GM19452 (cell line): ENCODE results near the gene CSH2.
"Not testable (repeated sequence)": the region's sequence is repeated elsewhere in the genome, so short reads cannot be mapped to it uniquely, and the experiment has no call there.

Experiments
- ATAC-seq: cut with Tn5 transposase; IDR thresholded peaks from one replicate; pipeline ENCODE4 v1.9.1; 2021; ENCODE audit not compliant: unreplicated experiment

Gene CSH2

GRCh38 chr17:63896524-63897354 is 23.3 kb upstream of the CSH2 start, which contains the start of gene CSH1:
TSS of gene CSH1 (minus strand) at chr17:63896574. CDS start at chr17:63896511, 63 bp downstream.
- ATAC-seq = not testable (repeated sequence)

GRCh38 chr17:63894821-63895220 is 21.3 kb upstream of the CSH2 start:
- ATAC-seq = not testable (repeated sequence)

- not testable (repeated sequence) for ATAC-seq
These were observed 20.5 kb upstream of the CSH2 start for GRCh38 chr17:63894021-63894420.

GRCh38 chr17:63892316-63893037 is 19.0 kb upstream of the CSH2 start:
- ATAC-seq = not testable (repeated sequence)

- ATAC-seq = not testable (repeated sequence)
These were observed 15.8 kb upstream of the CSH2 start for GRCh38 chr17:63889026-63889848.

- ATAC-seq = not testable (repeated sequence)
These were observed 11.6 kb upstream of the CSH2 start for GRCh38 chr17:63885119-63885518.

- ATAC-seq = not testable (repeated sequence)
These were observed 9.2 kb upstream of the CSH2 start for GRCh38 chr17:63882626-63883126.

GRCh38 chr17:63881935-63882601 is 8.6 kb upstream of the CSH2 start, which contains the start of gene GH2:
TSS of gene GH2 (minus strand) at chr17:63881944. CDS start at chr17:63881801, 143 bp downstream.
- no peak for ATAC-seq

GRCh38 chr17:63881337-63881736 is 7.9 kb upstream of the CSH2 start:
- ATAC-seq = not testable (repeated sequence)

- ATAC-seq = no peak
These were observed 7.2 kb upstream of the CSH2 start for GRCh38 chr17:63880706-63881105.

- not testable (repeated sequence) for ATAC-seq
These were observed 4.9 kb upstream of the CSH2 start for GRCh38 chr17:63878413-63878812.

- not testable (repeated sequence) for ATAC-seq
These were observed 1.2 kb upstream of the CSH2 start for GRCh38 chr17:63874693-63875092.

GRCh38 chr17:63874061-63874626 is 667 bp upstream of the CSH2 start:
- not testable (repeated sequence) for ATAC-seq

- not testable (repeated sequence) for ATAC-seq
These were observed 1.7 kb downstream of the CSH2 start for GRCh38 chr17:63871646-63872365.

- not testable (repeated sequence) for ATAC-seq
These were observed 3.2 kb downstream of the CSH2 start for GRCh38 chr17:63870292-63870665.

GRCh38 chr17:63869491-63870291 is 3.8 kb downstream of the CSH2 start:
- not testable (repeated sequence) for ATAC-seq

- not testable (repeated sequence) for ATAC-seq
These were observed 6.9 kb downstream of the CSH2 start for GRCh38 chr17:63866625-63867024.

GRCh38 chr17:63859257-63859656 is 14.2 kb downstream of the CSH2 start:
- ATAC-seq = no peak
